Vagina (tissue), 2 donors: ENCODE data around the gene PTDSS2. TPM values are rescaled to one million over a fixed set of nuclear protein-coding genes. Genes with fewer than 3 reads are reported as not detected.

ENCODE experiments used
- DNase-seq, 2 donors: peaks; one replicate each; pipeline ENCODE4 v3.0.0-alpha.2; 2017; ENCODE audit errors: extremely low spot score in 2 of 2
- H3K27ac ChIP-seq: fragments of 200-600 bp; sonication (generic); one replicate; pipeline ENCODE4 v1.5.1; 2019
- H3K27me3 ChIP-seq: fragments of 200-600 bp; sonication (generic); one replicate; pipeline ENCODE4 v1.5.1; 2019
- H3K36me3 ChIP-seq, 2 donors: fragments of 200-600 bp; sonication (generic); one replicate each; pipeline ENCODE4 v1.5.1; 2017 to 2019
- H3K4me1 ChIP-seq: fragments of 200-600 bp; sonication (generic); one replicate; pipeline ENCODE4 v1.5.1; 2019
- H3K4me3 ChIP-seq, 2 donors: fragments of 200-600 bp; sonication (generic); 1 replicate in 1 of 2; 2 replicates in 1 of 2; pipeline ENCODE4 v1.5.1; 2016 to 2019
- H3K9me3 ChIP-seq: fragments of 200-600 bp; sonication (generic); one replicate; pipeline ENCODE4 v1.5.1; 2019
- CTCF ChIP-seq, 3 experiments: fragments of 450-650 bp in 2 of 3; fragments of 200-600 bp in 1 of 3; sonication (generic) in 1 of 3; IDR thresholded peaks; one replicate each; pipeline ENCODE4 v1.5.1; 2017 to 2019; ENCODE audit warnings: antibody characterized with exemption in 3 of 3, mild to moderate bottlenecking in 2 of 3, moderate library complexity in 2 of 3
- POLR2A ChIP-seq, 2 donors: fragments of 450-650 bp; IDR thresholded peaks; one replicate each; pipeline ENCODE4 v1.6.1; 2017; ENCODE audit warnings: antibody characterized with exemption in 2 of 2, mild to moderate bottlenecking in 2 of 2, moderate library complexity in 2 of 2
- POLR2AphosphoS5 ChIP-seq, 2 donors: sonication (generic); formaldehyde crosslinking; IDR thresholded peaks; one replicate each; pipeline ENCODE4 v1.9.0; 2017; ENCODE audit warnings: antibody characterized with exemption in 2 of 2, mild to moderate bottlenecking in 2 of 2, low read depth in 1 of 2; ENCODE audit not compliant: insufficient read depth in 1 of 2
- intact Hi-C: fragments of 100-400 bp; cut with DNase I; formaldehyde crosslinking; loops from one replicate; pipeline ENCODE4 v1.15.1; 2023
- total RNA-seq: library from RNA; depleted of rRNA; stranded (reverse); fragments of >200 nt; gene quantifications from one replicate; pipeline ENCODE4 v1.2.3, GENCODE V29; 2016

The PTDSS2 gene
- total RNA-seq, 1 donor from 2014 or later: 36.1 TPM

- TF ChIP-seq CTCF (IDR thresholded peaks at IDR 0.05): no peak
- no peak for DNase-seq
- peaks cover 38% of the 10 kb centered on the region for H3K4me1 ChIP-seq
- intact Hi-C loops: no loop called here
- no peaks in the 10 kb centered on the region for H3K9me3 ChIP-seq
- H3K27me3 ChIP-seq: no peaks in the 10 kb centered on the region
- no peaks in the 10 kb centered on the region for H3K36me3 ChIP-seq
- H3K4me3 ChIP-seq: peak overlapping the region; percentile 44 to 50
- peak overlapping the region; percentile 56 for H3K27ac ChIP-seq
Observed at GRCh38 chr11:416051-416756, 33.9 kb upstream of the PTDSS2 start.

GRCh38 chr11:416757-417621 lies 33.1 kb upstream of the PTDSS2 start:
- Histone ChIP-seq H3K9me3 (no peaks in the 10 kb centered on the region), H3K27me3 (no peaks in the 10 kb centered on the region), H3K4me1 (peaks cover 38% of the 10 kb centered on the region), H3K36me3 (no peaks in the 10 kb centered on the region), H3K4me3 (peak overlapping the region; percentile 44 to 50), H3K27ac (peak overlapping the region; percentile 56)
- intact Hi-C loops: no loop called here
- no peak for TF ChIP-seq POLR2AphosphoS5 (IDR thresholded peaks at IDR 0.05; ENCODE audit: insufficient read depth in 1 of 2, low read depth in 1 of 2)
- DNase-seq: no peak

- no peak for TF ChIP-seq CTCF (IDR thresholded peaks at IDR 0.05)
- TF ChIP-seq POLR2A (IDR thresholded peaks at IDR 0.05): no peak
- no peak for TF ChIP-seq POLR2AphosphoS5 (IDR thresholded peaks at IDR 0.05; ENCODE audit: insufficient read depth in 1 of 2, low read depth in 1 of 2)
- H3K4me1 ChIP-seq: peaks cover 37% of the 10 kb centered on the region
- H3K36me3 ChIP-seq: no peaks in the 10 kb centered on the region
- intact Hi-C loops: no loop called here
- H3K4me3 ChIP-seq: peak overlapping the region; percentile 44 to 50
- no peak overlapping the region for H3K27ac ChIP-seq
- H3K9me3 ChIP-seq: no peaks in the 10 kb centered on the region
- H3K27me3 ChIP-seq: no peaks in the 10 kb centered on the region
- no peak for DNase-seq
Observed at GRCh38 chr11:417652-418342, 32.3 kb upstream of the PTDSS2 start.

- Histone ChIP-seq H3K4me1 (peaks cover 29% of the 10 kb centered on the region), H3K27me3 (no peaks in the 10 kb centered on the region), H3K9me3 (no peaks in the 10 kb centered on the region), H3K36me3 (no peaks in the 10 kb centered on the region), H3K4me3 (no peak overlapping the region), H3K27ac (no peak overlapping the region)
- TF ChIP-seq CTCF (IDR thresholded peaks at IDR 0.05) (no peak), POLR2A (IDR thresholded peaks at IDR 0.05) (no peak), POLR2AphosphoS5 (IDR thresholded peaks at IDR 0.05; ENCODE audit: insufficient read depth in 1 of 2, low read depth in 1 of 2) (no peak)
- intact Hi-C loops: no loop called here
- no peak for DNase-seq
Observed at GRCh38 chr11:418343-419247, 31.5 kb upstream of the PTDSS2 start.
